ENCODE results near the gene NEURL1. TPM values are rescaled to one million over a fixed set of nuclear protein-coding genes. Genes with fewer than 3 reads are reported as not detected.

NEURL1 gene
- total RNA-seq, 3 donors from 2014 or later (not counting 1 experiment from before 2014, with no cell fraction given): 0.95 to 8.5 (median 1.5) TPM

DNA sequence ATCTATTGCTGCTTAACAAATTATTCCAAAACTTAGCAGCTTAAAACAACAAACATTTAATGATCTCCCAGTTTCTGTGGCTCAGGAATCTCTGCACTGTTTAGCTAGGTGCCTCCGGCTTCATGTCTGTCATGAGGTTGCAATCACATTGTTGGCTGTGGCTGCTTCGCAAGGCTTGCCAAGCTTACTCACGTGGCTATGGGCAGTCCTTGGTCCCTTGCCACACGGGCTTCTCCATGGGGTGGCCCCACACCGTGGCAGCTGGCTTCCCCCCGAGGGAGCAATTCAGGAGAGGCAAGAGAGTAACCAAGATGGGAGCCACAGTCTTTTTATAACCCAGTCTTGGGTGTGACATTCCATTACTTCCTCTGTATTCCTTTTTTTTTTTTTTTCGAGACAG, 67.4 kb downstream of the NEURL1 start:
- Mint-ChIP-seq H3K4me3 (no peak overlapping the region), H3K27me3 (ENCODE audit: low read depth in 2 of 2) (peaks cover 8 to 14% of the 10 kb centered on the region in 2 donors), H3K36me3 (no peaks in the 10 kb centered on the region), H3K9me3 (no peaks in the 10 kb centered on the region), H3K4me1 (peaks cover 0 to 5% of the 10 kb centered on the region in 2 donors), H3K27ac (no peak overlapping the region)
- Histone ChIP-seq H3K27ac (ENCODE audit: low read length) (no peak overlapping the region), H3K4me1 (ENCODE audit: control insufficient read depth, insufficient read depth, low read length) (peaks cover 6% of the 10 kb centered on the region), H3K9me3 (ENCODE audit: control insufficient read depth, insufficient read depth, low read length) (no peaks in the 10 kb centered on the region), H3K4me3 (ENCODE audit: low read length) (no peak overlapping the region), H3K27me3 (ENCODE audit: control insufficient read depth, insufficient read depth, low read length) (no peaks in the 10 kb centered on the region), H3K36me3 (ENCODE audit: control insufficient read depth, insufficient read depth, low read length) (no peaks in the 10 kb centered on the region)
- ATAC-seq: no peak
- intact Hi-C loops (cut with micrococcal nuclease): no loop called here
- 86% methylated on average over 6 of the region's 7 CpGs for WGBS (ENCODE audit: insufficient coverage)
- TF ChIP-seq, protein P1, sequence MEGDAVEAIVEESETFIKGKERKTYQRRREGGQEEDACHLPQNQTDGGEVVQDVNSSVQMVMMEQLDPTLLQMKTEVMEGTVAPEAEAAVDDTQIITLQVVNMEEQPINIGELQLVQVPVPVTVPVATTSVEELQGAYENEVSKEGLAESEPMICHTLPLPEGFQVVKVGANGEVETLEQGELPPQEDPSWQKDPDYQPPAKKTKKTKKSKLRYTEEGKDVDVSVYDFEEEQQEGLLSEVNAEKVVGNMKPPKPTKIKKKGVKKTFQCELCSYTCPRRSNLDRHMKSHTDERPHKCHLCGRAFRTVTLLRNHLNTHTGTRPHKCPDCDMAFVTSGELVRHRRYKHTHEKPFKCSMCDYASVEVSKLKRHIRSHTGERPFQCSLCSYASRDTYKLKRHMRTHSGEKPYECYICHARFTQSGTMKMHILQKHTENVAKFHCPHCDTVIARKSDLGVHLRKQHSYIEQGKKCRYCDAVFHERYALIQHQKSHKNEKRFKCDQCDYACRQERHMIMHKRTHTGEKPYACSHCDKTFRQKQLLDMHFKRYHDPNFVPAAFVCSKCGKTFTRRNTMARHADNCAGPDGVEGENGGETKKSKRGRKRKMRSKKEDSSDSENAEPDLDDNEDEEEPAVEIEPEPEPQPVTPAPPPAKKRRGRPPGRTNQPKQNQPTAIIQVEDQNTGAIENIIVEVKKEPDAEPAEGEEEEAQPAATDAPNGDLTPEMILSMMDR (IDR thresholded peaks at IDR 0.05): no peak
- DNase-seq: no peak

DNA sequence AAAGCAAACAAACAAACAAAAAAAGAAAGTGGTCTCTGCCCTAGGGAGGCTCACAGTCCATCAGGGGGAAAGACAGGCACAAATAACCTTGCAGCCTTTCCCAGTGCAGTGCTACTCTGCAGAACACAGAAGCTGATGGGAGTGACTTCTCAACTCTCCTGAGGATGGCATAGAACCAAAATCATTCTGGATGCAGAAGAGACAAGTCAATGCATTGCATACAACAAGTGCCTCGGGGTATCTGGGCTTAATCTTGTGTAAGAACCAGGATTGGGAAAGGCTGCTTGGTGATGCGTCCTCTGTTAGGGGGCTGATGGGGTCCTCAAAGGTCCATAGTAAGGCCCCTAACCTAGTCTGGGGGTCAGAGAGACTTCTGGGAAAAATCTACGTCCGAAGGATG, 68.9 kb downstream of the NEURL1 start:
- no peak overlapping the region for H3K4me3 ChIP-seq (ENCODE audit: low read length)
- H3K4me1 Mint-ChIP-seq: peaks cover 0 to 5% of the 10 kb centered on the region in 2 donors
- H3K4me1 ChIP-seq (ENCODE audit: control insufficient read depth, insufficient read depth, low read length): peaks cover 5% of the 10 kb centered on the region
- TF ChIP-seq, protein P1 (IDR thresholded peaks at IDR 0.05): no peak
- intact Hi-C loops (cut with micrococcal nuclease): no loop called here
- no peak for ATAC-seq
- no peaks in the 10 kb centered on the region for H3K9me3 Mint-ChIP-seq
- H3K36me3 Mint-ChIP-seq: no peaks in the 10 kb centered on the region
- DNase-seq: no peak
- H3K27me3 Mint-ChIP-seq (ENCODE audit: low read depth in 2 of 2): peaks cover 0 to 11% of the 10 kb centered on the region in 2 donors
- WGBS (ENCODE audit: insufficient coverage): 62% methylated on average over 4 of the region's 4 CpGs
- H3K27ac ChIP-seq (ENCODE audit: low read length): no peak overlapping the region
- no peak overlapping the region for H3K4me3 Mint-ChIP-seq
- H3K36me3 ChIP-seq (ENCODE audit: control insufficient read depth, insufficient read depth, low read length): no peaks in the 10 kb centered on the region
- no peak overlapping the region for H3K27ac Mint-ChIP-seq
- no peaks in the 10 kb centered on the region for H3K27me3 ChIP-seq (ENCODE audit: control insufficient read depth, insufficient read depth, low read length)
- no peaks in the 10 kb centered on the region for H3K9me3 ChIP-seq (ENCODE audit: control insufficient read depth, insufficient read depth, low read length)

DNA sequence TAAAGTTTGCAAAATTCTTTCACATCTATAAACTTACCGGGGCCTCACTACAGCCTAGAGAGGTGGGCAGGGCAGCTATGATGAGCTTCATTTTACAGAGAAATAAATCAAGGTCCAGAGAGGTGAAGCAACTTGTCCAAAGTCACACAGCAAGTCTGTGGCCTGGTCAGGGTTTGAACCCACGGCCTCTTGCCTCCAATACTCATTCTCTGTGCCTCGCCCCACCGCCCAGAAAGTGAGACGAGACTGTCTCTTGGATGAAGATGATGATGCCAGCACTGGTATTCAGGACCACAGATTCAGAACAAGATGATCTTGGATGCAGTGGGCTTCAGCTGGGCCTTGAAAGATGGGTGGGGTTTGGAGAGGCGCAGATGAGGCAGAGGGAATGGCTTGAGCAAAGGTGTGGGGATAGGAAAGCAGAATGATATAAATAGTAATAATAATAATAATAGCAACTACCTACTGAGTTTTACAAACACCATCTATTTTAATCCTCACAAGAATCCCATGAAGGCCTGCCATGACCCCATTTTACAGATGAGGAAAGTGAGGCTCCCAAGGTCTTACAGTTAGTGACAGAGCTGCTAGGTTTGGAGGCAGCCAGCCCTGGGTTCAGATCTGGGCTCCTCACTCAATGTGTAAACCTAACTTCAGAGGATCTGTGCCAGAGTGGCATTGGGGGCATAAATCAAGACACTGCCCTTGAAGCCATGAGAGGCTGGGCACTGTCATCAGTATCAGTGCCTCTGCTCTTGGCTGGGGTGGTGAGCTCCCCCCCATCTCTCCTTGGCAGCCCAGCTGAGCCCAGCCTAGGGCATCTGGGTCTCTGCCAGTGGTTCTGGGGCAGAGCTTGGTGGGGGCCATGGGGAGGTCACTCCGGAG, 70.0 kb downstream of the NEURL1 start:
- Mint-ChIP-seq H3K27ac (no peak overlapping the region), H3K4me1 (peaks cover 0 to 5% of the 10 kb centered on the region in 2 donors), H3K36me3 (no peaks in the 10 kb centered on the region), H3K4me3 (no peak overlapping the region), H3K9me3 (no peaks in the 10 kb centered on the region), H3K27me3 (ENCODE audit: low read depth in 2 of 2) (peaks cover 0 to 6% of the 10 kb centered on the region in 2 donors)
- H3K27me3 ChIP-seq (ENCODE audit: control insufficient read depth, insufficient read depth, low read length): no peaks in the 10 kb centered on the region
- ATAC-seq: no peak
- intact Hi-C loops (cut with micrococcal nuclease): no loop called here
- peaks cover 5% of the 10 kb centered on the region for H3K4me1 ChIP-seq (ENCODE audit: control insufficient read depth, insufficient read depth, low read length)
- TF ChIP-seq, protein P1 (IDR thresholded peaks at IDR 0.05): no peak
- no peak overlapping the region for H3K27ac ChIP-seq (ENCODE audit: low read length)
- no peak for DNase-seq
- 92% methylated on average over 6 of the region's 7 CpGs for WGBS (ENCODE audit: insufficient coverage)
- no peaks in the 10 kb centered on the region for H3K9me3 ChIP-seq (ENCODE audit: control insufficient read depth, insufficient read depth, low read length)
- no peak overlapping the region for H3K4me3 ChIP-seq (ENCODE audit: low read length)
- no peaks in the 10 kb centered on the region for H3K36me3 ChIP-seq (ENCODE audit: control insufficient read depth, insufficient read depth, low read length)

All from natural killer cell (primary cell).